ENCODE results near the gene SMG7. TPM values are rescaled to one million over a fixed set of nuclear protein-coding genes. Genes with fewer than 3 reads are reported as not detected.

Gene SMG7
- total and polyA plus RNA-seq, 10 of the 15 experiments (the other 5 are each of a cell fraction or from before 2014, with no cell fraction given): 9.5 to 65.4 (median 42.7) TPM

DNA sequence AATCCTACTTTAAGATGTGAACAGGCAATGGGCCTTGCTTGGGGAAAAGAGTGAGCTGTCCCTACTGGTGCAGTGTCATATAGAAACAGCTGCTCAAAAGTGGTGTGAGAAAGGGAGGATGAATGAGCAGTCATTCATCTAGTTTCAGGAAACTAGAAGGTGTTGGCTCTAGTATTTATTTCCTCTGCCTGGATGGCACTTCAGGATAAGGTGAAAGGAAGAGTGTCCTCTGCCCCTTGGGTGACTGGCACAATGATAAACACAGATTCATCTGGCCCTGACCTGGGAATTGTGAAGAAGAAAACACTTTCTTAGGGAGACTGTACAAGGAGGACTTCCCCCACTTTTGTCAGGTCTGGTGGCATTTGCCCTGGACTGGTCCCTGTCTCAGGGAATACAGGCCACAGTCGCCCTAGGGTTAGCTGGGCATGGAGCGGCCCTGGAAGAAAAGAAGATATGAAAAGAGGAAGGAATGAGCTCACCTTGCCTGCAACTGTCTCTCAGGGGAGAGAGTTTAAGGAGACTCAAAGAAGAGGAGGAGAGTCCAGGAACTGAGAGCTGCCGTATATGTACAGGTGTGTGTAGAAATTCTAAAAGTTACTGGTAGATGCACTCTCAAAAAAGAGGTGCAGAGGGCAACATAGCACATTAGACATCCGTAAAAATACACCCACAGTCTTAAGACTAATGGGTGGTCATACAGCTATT, 40.3 kb upstream of the SMG7 start:
- in situ Hi-C loops (cut with MboI) (no loop called here), intact Hi-C loops (cut with micrococcal nuclease; ENCODE audit: unreplicated experiment) (no loop called here)
- peaks cover 0 to 3% of the 10 kb centered on the region in 2 experiments; a peak in 1 of 4 replicates for H3K27me3 ChIP-seq (replicated peaks in 1 of 2; ENCODE audit: control insufficient read depth in 2 of 2, insufficient read depth in 2 of 2, low read length in 1 of 2)
- ChIA-PET CTCF (interaction anchor here (1.5 kb wide), 1 partner anchor 12 kb away, joined by 3 read pairs; no protein-coding TSS in a partner anchor), POLR2A (no interaction called here), SMC1A (ENCODE audit: uncharacterized antibody, unreplicated experiment) (interaction anchor here (1.2 kb wide), 1 partner anchor 8 kb away, joined by 4 read pairs; no protein-coding TSS in a partner anchor), RAD21 (ENCODE audit: unreplicated experiment) (interaction anchor here (0.6 kb wide), 1 partner anchor 1841 kb away, joined by 3 read pairs; no protein-coding TSS in a partner anchor)
- TF ChIP-seq JUNB (IDR thresholded peaks at IDR 0.05) (no peak), SMAD5 (IDR thresholded peaks at IDR 0.05; ENCODE audit: low read depth) (no peak), SMAD1 (IDR thresholded peaks at IDR 0.05; ENCODE audit: low read depth, partially characterized antibody) (no peak), STAT1 (conservative IDR thresholded peaks at IDR 0.05) (no peak), EZH2 (IDR thresholded peaks at IDR 0.05; ENCODE audit: borderline replicate concordance, control insufficient read depth, low read depth, low read length) (no peak), SUZ12 (IDR thresholded peaks at IDR 0.05; ENCODE audit: unreplicated experiment) (no peak), SMARCA5 (IDR thresholded peaks at IDR 0.05) (no peak), ZNF217 (IDR thresholded peaks at IDR 0.05) (no peak), KDM1A (IDR thresholded peaks at IDR 0.05; ENCODE audit: borderline replicate concordance) (no peak), CHD1 (IDR thresholded peaks at IDR 0.05; ENCODE audit: low read depth, low read length) (no peak), POLR2AphosphoS5 (IDR thresholded peaks at IDR 0.05; ENCODE audit: low read length) (no peak), DPF2 (IDR thresholded peaks at IDR 0.05) (no peak)
- TF ChIP-seq, protein P1, sequence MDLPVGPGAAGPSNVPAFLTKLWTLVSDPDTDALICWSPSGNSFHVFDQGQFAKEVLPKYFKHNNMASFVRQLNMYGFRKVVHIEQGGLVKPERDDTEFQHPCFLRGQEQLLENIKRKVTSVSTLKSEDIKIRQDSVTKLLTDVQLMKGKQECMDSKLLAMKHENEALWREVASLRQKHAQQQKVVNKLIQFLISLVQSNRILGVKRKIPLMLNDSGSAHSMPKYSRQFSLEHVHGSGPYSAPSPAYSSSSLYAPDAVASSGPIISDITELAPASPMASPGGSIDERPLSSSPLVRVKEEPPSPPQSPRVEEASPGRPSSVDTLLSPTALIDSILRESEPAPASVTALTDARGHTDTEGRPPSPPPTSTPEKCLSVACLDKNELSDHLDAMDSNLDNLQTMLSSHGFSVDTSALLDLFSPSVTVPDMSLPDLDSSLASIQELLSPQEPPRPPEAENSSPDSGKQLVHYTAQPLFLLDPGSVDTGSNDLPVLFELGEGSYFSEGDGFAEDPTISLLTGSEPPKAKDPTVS (IDR thresholded peaks at IDR 0.05; ENCODE audit: low read depth, low read length): no peak
- TF ChIP-seq, protein P2, sequence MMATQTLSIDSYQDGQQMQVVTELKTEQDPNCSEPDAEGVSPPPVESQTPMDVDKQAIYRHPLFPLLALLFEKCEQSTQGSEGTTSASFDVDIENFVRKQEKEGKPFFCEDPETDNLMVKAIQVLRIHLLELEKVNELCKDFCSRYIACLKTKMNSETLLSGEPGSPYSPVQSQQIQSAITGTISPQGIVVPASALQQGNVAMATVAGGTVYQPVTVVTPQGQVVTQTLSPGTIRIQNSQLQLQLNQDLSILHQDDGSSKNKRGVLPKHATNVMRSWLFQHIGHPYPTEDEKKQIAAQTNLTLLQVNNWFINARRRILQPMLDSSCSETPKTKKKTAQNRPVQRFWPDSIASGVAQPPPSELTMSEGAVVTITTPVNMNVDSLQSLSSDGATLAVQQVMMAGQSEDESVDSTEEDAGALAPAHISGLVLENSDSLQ (IDR thresholded peaks at IDR 0.05): no peak
- TF ChIP-seq, protein P3, sequence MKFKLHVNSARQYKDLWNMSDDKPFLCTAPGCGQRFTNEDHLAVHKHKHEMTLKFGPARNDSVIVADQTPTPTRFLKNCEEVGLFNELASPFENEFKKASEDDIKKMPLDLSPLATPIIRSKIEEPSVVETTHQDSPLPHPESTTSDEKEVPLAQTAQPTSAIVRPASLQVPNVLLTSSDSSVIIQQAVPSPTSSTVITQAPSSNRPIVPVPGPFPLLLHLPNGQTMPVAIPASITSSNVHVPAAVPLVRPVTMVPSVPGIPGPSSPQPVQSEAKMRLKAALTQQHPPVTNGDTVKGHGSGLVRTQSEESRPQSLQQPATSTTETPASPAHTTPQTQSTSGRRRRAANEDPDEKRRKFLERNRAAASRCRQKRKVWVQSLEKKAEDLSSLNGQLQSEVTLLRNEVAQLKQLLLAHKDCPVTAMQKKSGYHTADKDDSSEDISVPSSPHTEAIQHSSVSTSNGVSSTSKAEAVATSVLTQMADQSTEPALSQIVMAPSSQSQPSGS (IDR thresholded peaks at IDR 0.05; ENCODE audit: low read length): no peak
- no peak for FAIRE-seq
- H2AFZ ChIP-seq (ENCODE audit: control insufficient read depth, low read depth, low read length): no peak overlapping the region
- H3K9me3 ChIP-seq (replicated peaks; ENCODE audit: control insufficient read depth, insufficient read depth, low read length): no peaks in the 10 kb centered on the region
- ATAC-seq: peak; percentile 30; the same call in 1 of the 3 replicates
- no peaks in the 10 kb centered on the region for H4K20me1 ChIP-seq (ENCODE audit: control insufficient read depth, insufficient read depth)
- 59% methylated on average over 4 of the region's 4 CpGs for WGBS (ENCODE audit: insufficient coverage, insufficient replicate concordance, low lambda C conversion rate, missing lambda C conversion rate)
- no peak overlapping the region for H3K9ac ChIP-seq (ENCODE audit: control insufficient read depth, insufficient read depth, low read length)
- H3K4me3 ChIP-seq: no peak overlapping the region
- no peaks in the 10 kb centered on the region for H3K79me2 ChIP-seq (ENCODE audit: control insufficient read depth, insufficient read depth, low read length)
- no peak for DNase-seq (ENCODE audit: low read depth, low spot score)
- no peak overlapping the region for H3K4me2 ChIP-seq (ENCODE audit: control insufficient read depth, insufficient read depth)
- no peaks in the 10 kb centered on the region for H3K4me1 ChIP-seq (ENCODE audit: control insufficient read depth, insufficient read depth, low read length)
- H3K27ac ChIP-seq (ENCODE audit: control insufficient read depth, insufficient read depth): no peak overlapping the region
- BruUV-seq (replicated peaks): no TSS peak
- H3K36me3 ChIP-seq (ENCODE audit: control insufficient read depth in 2 of 2, insufficient read depth in 2 of 2, low read length in 1 of 2): no peaks in the 10 kb centered on the region

Data from GM12878 (cell line).